K562 (cell line): ENCODE measurements around the gene SNCA. TPM values are rescaled to one million over a fixed set of nuclear protein-coding genes. Genes with fewer than 3 reads are reported as not detected.

Experiments used
- ATAC-seq: fragments of 200-7000 bp; cut with Tn5 transposase; 3 replicates; pipeline ENCODE4 v1.9.1; 2020; ENCODE audit warnings: moderate library complexity
- BruUV-seq: library from RNA; stranded (reverse); fragments of 400-500 nt; replicated peaks from 2 replicates; lab custom pipeline; 2021; lab: Mats Ljungman, UMichigan
- CTCF ChIA-PET: fragments of 300-600 bp; formaldehyde crosslinking; extraction: SDS; loops from one replicate; lab custom pipeline; 2021; ENCODE audit warnings: low intra/inter-chr PET ratio; lab: Yijun Ruan, JAX
- POLR2A ChIA-PET: fragments of 300-600, 350-650 bp; sonication (Branson Sonifier 250); formaldehyde crosslinking; extraction: SDS; loops from one replicate; lab custom pipeline; 2021; ENCODE audit warnings: antibody characterized with exemption, inconsistent platforms; lab: Yijun Ruan, JAX
- DNase-seq, 4 experiments: peaks; one replicate each; pipeline versions ENCODE4 v3.0.0 to v3.0.0-alpha.2; 2011 to 2018; ENCODE audit warnings: low spot score in 3 of 4, mixed read lengths in 3 of 4; ENCODE audit errors: extremely low read depth in 1 of 4
- FAIRE-seq: peaks from 2 replicates; lab custom pipeline; 2011; peaks lifted over from hg19 to GRCh38; lab: Jason Lieb, UNC
- H2AFZ ChIP-seq: 2 replicates; pipeline ENCODE4 v1.6.0; 2011; ENCODE audit warnings: low read depth, low read length, control low read depth, inconsistent platforms
- H3K27ac ChIP-seq: fragments of 200-600 bp; 3 replicates; pipeline ENCODE4 v1.8.0; 2011; ENCODE audit warnings: low read depth, mild to moderate bottlenecking, control low read depth, inconsistent platforms, low read length, moderate library complexity, mixed read lengths; ENCODE audit errors: extremely low read depth
- H3K27me3 ChIP-seq, 2 experiments: fragments of 300-600 bp in 1 of 2; 2 replicates in 1 of 2; 3 replicates in 1 of 2; pipeline versions ENCODE4 v1.6.0 to v1.8.0; 2011; ENCODE audit warnings: inconsistent platforms in 2 of 2, low read length in 2 of 2, mild to moderate bottlenecking in 1 of 2, mixed read lengths in 1 of 2, moderate library complexity in 1 of 2; ENCODE audit not compliant: control insufficient read depth in 2 of 2, insufficient read depth in 2 of 2
- H3K36me3 ChIP-seq: fragments of 300-600 bp; 3 replicates; pipeline ENCODE4 v1.8.0; 2011; ENCODE audit warnings: mild to moderate bottlenecking, low read length, inconsistent platforms; ENCODE audit not compliant: control insufficient read depth, insufficient read depth
- H3K4me1 ChIP-seq, 2 experiments: fragments of 200-600 bp in 1 of 2; replicated peaks in 1 of 2; 2 replicates in 1 of 2; 3 replicates in 1 of 2; pipeline versions ENCODE4 v1.5.1 to v1.8.0; 2011; ENCODE audit warnings: inconsistent platforms in 2 of 2, low read length in 2 of 2, mild to moderate bottlenecking in 1 of 2, mixed read lengths in 1 of 2, moderate library complexity in 1 of 2; ENCODE audit not compliant: control insufficient read depth in 2 of 2, insufficient read depth in 2 of 2
- H3K4me2 ChIP-seq: 2 replicates; pipeline ENCODE4 v1.6.1; 2011; ENCODE audit warnings: low read length, control low read depth, inconsistent platforms, mixed read lengths; ENCODE audit not compliant: insufficient read depth
- H3K4me3 ChIP-seq: fragments of 200-600 bp; sonication (generic), shearing (Covaris generic); 2 replicates; pipeline ENCODE4 v1.5.1; 2016; ENCODE audit warnings: control low read depth, inconsistent platforms
- H3K79me2 ChIP-seq: fragments of 200-600 bp; 3 replicates; pipeline ENCODE4 v1.8.0; 2011; ENCODE audit warnings: low read length, inconsistent platforms; ENCODE audit not compliant: control insufficient read depth, insufficient read depth
- H3K9ac ChIP-seq, 2 experiments: 2 replicates each; pipeline versions ENCODE4 v1.6.0 to v1.6.1; 2011; ENCODE audit warnings: low read depth in 2 of 2, low read length in 2 of 2, control low read depth in 1 of 2, inconsistent platforms in 1 of 2, mild to moderate bottlenecking in 1 of 2, mixed read lengths in 1 of 2; ENCODE audit not compliant: insufficient read depth in 1 of 2
- H3K9me1 ChIP-seq: one replicate; pipeline ENCODE4 v1.6.0; 2011; ENCODE audit warnings: inconsistent platforms, mild to moderate bottlenecking, low read length, moderate library complexity; ENCODE audit not compliant: control insufficient read depth, insufficient read depth
- H3K9me3 ChIP-seq: replicated peaks from 2 replicates; pipeline ENCODE4 v1.5.1; 2011; ENCODE audit warnings: low read depth, low read length, inconsistent platforms; ENCODE audit not compliant: control insufficient read depth, insufficient read depth
- H4K20me1 ChIP-seq: replicated peaks from 2 replicates; pipeline ENCODE4 v1.6.1; 2011; ENCODE audit warnings: low read length, inconsistent platforms, mixed read lengths; ENCODE audit not compliant: control insufficient read depth, insufficient read depth
- POLR2AphosphoS2 ChIP-seq: IDR thresholded peaks from 2 replicates; pipeline ENCODE4 v1.6.1; 2012; ENCODE audit warnings: low read length, improper control_type of control experiment
- PRDM10 ChIP-seq: fragments of 450-650 bp; IDR thresholded peaks from 2 replicates; pipeline ENCODE4 v1.6.1; 2018; ENCODE audit not compliant: partially characterized antibody
- SNRNP70 ChIP-seq: fragments of 200-400 bp; formaldehyde crosslinking; optimal IDR thresholded peaks from 2 replicates; pipeline ENCODE3; 2017; ENCODE audit warnings: low read depth, low read length
- ZC3H11A ChIP-seq: IDR thresholded peaks from 2 replicates; pipeline ENCODE4 v1.6.1; 2012; ENCODE audit warnings: low read depth, low read length, improper control_type of control experiment
- ZFP1 ChIP-seq: fragments of 450-650 bp; formaldehyde crosslinking; IDR thresholded peaks from 2 replicates; pipeline ENCODE4 v1.4.0; 2020; ENCODE audit warnings: mild to moderate bottlenecking, mixed read lengths
- ZNF764 ChIP-seq: fragments of 250-450 bp; sonication (Bioruptor Pico); IDR thresholded peaks from 2 replicates; pipeline ENCODE4 v1.4.0; 2020; ENCODE audit warnings: low read depth, mild to moderate bottlenecking, moderate library complexity
- WGBS: fragments of 100-300 bp; shearing (Covaris generic); methylation state at CpG from one replicate; pipeline ENCODE4 v1.1.6; 2016; ENCODE audit warnings: low coverage, mixed read lengths; ENCODE audit not compliant: insufficient coverage; ENCODE audit errors: missing lambda C conversion rate; 5-methylcytosine and 5-hydroxymethylcytosine counted together
- in situ Hi-C: fragments of 300-500 bp; cut with MboI; formaldehyde crosslinking; loops from 4 replicates; pipeline ENCODE4 v1.15.0; 2018; ENCODE audit warnings: inconsistent platforms, mixed read lengths
- intact Hi-C: fragments of 100-400 bp; cut with micrococcal nuclease; formaldehyde crosslinking; loops from 2 replicates; pipeline ENCODE4 v1.14.2; 2022
- polyA plus RNA-seq, 8 experiments: library from polyadenylated mRNA; depleted of rRNA in 4 of 8; stranded (reverse) in 5 of 8; unstranded in 3 of 8; fragments of >200 nt; fragmentation: Nextera tagmentation in 2 of 8; fragmentation: Illumina TruSeq in 1 of 8; extraction: Ambion mirVana in 2 of 8; extraction: Trizol in 1 of 8; gene quantifications; 2 replicates each; pipeline versions ENCODE4 v1.2.1 to v1.2.3, GENCODE V29; 2011 to 2014; ENCODE audit warnings: inconsistent platforms in 1 of 8, missing spikeins in 1 of 8
- total RNA-seq, 7 experiments: library from RNA; depleted of rRNA in 6 of 7; stranded (reverse); fragments of >200 nt in 6 of 7; fragmentation: Illumina TruSeq in 2 of 7; extraction: Trizol in 2 of 7; gene quantifications; 2 replicates each; pipeline versions ENCODE4 v1.2.1 to v1.2.3, GENCODE V29; 2011 to 2021; ENCODE audit warnings: low replicate concordance in 1 of 7

Gene SNCA
- total and polyA plus RNA-seq, 9 of the 15 experiments (the other 6 are each of a cell fraction or from before 2014, with no cell fraction given): 1.7 to 12.6 (median 3.6) TPM

DNA sequence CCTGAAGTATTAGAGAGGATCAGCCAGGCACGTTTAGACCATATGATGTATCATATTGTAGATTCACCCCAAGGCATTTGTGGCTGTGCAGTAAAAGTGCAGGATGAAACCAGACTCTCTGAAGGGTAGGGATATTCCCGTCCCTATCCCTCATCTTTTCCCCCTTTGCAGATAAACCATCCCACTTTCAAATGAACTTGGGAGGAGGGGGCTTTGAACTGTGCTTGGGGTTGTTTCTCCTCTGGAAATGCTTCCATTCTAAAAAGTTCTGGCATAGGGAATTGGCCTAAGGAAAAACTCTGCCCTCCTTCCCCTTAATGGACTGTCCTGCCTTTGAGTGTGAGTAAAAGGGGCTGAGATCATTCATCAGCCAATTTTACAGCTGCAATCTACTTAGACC is 23.8 kb downstream of the SNCA start:
- Histone ChIP-seq H3K36me3 (no peaks in the 10 kb centered on the region), H3K4me3 (no peak overlapping the region), H4K20me1 (no peaks in the 10 kb centered on the region), H3K4me2 (no peak overlapping the region), H3K27ac (no peak overlapping the region), H3K9me3 (no peaks in the 10 kb centered on the region), H3K9me1 (no peaks in the 10 kb centered on the region), H2AFZ (no peak overlapping the region), H3K9ac (no peak overlapping the region), H3K27me3 (no peaks in the 10 kb centered on the region), H3K4me1 (no peaks in the 10 kb centered on the region), H3K79me2 (no peaks in the 10 kb centered on the region)
- no TSS peak for BruUV-seq
- no peak for ATAC-seq
- intact Hi-C loops (no loop called here), in situ Hi-C loops (no loop called here)
- 9% methylated on average over 2 of the region's 2 CpGs for WGBS
- ChIA-PET POLR2A (no interaction called here), CTCF (no interaction called here)
- no peak for FAIRE-seq
- DNase-seq: no peak
- TF ChIP-seq ZC3H11A (no peak), SNRNP70 (no peak), ZFP1 (CRISPR knock-in tag) (no peak), POLR2AphosphoS2 (no peak), ZNF764 (CRISPR knock-in tag) (no peak), PRDM10 (peak; percentile 57)
